Body of pancreas (tissue), 4 donors: ENCODE data around the gene C10orf90.

Experiments
- POLR2A ChIP-seq, 3 donors: fragments of 450-650 bp; IDR thresholded peaks; one replicate each; pipeline ENCODE4 v1.6.1; 2016; ENCODE audit warnings: antibody characterized with exemption in 3 of 3, mild to moderate bottlenecking in 2 of 3
- TF ChIP-seq, protein P1 (sequence below), 7 experiments: fragments of 450-650 bp in 4 of 7; fragments of 200-600 bp in 3 of 7; sonication (generic) in 3 of 7; IDR thresholded peaks; one replicate each; pipeline ENCODE4 v1.5.1; 2016 to 2019; ENCODE audit warnings: antibody characterized with exemption in 7 of 7

- TF ChIP-seq, protein P1, sequence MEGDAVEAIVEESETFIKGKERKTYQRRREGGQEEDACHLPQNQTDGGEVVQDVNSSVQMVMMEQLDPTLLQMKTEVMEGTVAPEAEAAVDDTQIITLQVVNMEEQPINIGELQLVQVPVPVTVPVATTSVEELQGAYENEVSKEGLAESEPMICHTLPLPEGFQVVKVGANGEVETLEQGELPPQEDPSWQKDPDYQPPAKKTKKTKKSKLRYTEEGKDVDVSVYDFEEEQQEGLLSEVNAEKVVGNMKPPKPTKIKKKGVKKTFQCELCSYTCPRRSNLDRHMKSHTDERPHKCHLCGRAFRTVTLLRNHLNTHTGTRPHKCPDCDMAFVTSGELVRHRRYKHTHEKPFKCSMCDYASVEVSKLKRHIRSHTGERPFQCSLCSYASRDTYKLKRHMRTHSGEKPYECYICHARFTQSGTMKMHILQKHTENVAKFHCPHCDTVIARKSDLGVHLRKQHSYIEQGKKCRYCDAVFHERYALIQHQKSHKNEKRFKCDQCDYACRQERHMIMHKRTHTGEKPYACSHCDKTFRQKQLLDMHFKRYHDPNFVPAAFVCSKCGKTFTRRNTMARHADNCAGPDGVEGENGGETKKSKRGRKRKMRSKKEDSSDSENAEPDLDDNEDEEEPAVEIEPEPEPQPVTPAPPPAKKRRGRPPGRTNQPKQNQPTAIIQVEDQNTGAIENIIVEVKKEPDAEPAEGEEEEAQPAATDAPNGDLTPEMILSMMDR (IDR thresholded peaks at IDR 0.05) = no peak
- no peak for TF ChIP-seq POLR2A (IDR thresholded peaks at IDR 0.05)
Measured at GRCh38 chr10:126459032-126459831, 211.3 kb downstream of the C10orf90 start.
